ENCODE measurements around the gene HHIPL2. TPM values are rescaled to one million over a fixed set of nuclear protein-coding genes. Genes with fewer than 3 reads are reported as not detected.

HHIPL2 gene
- total RNA-seq, 3 donors from 2014 or later (not counting 1 experiment from before 2014, with no cell fraction given): 0.21 to 1.4 TPM; not detected in 1

- H3K27ac Mint-ChIP-seq: no peak overlapping the region
- DNase-seq: no peak
Measured at GRCh38 chr1:222583079-222583478, 35.2 kb upstream of the HHIPL2 start.

GRCh38 chr1:222582099-222582774 lies 34.3 kb upstream of the HHIPL2 start:
- Histone ChIP-seq H3K9me3 (ENCODE audit: control insufficient read depth, insufficient read depth, low read length) (no peaks in the 10 kb centered on the region), H3K36me3 (ENCODE audit: control insufficient read depth, insufficient read depth, low read length) (peaks cover 29% of the 10 kb centered on the region), H3K4me3 (ENCODE audit: low read length) (no peak overlapping the region), H3K4me1 (ENCODE audit: control insufficient read depth, insufficient read depth, low read length) (no peaks in the 10 kb centered on the region), H3K27me3 (ENCODE audit: control insufficient read depth, insufficient read depth, low read length) (no peaks in the 10 kb centered on the region), H3K27ac (ENCODE audit: low read length) (no peak overlapping the region)
- no peak for ATAC-seq
- no peak overlapping the region for H3K4me3 Mint-ChIP-seq
- intact Hi-C loops (cut with micrococcal nuclease): no loop called here
- H3K4me1 Mint-ChIP-seq: peaks cover 0 to 7% of the 10 kb centered on the region in 2 donors
- TF ChIP-seq CTCF (IDR thresholded peaks at IDR 0.05): no peak
- WGBS (ENCODE audit: insufficient coverage): 89% methylated on average over 3 of the region's 4 CpGs
- no peak overlapping the region for H3K27ac Mint-ChIP-seq
- no peaks in the 10 kb centered on the region for H3K27me3 Mint-ChIP-seq (ENCODE audit: low read depth in 2 of 2)
- H3K36me3 Mint-ChIP-seq: peaks cover 34% of the 10 kb centered on the region
- no peaks in the 10 kb centered on the region for H3K9me3 Mint-ChIP-seq
- DNase-seq: no peak

More at GRCh38 chr1:222583079-222583478, 35.2 kb upstream of the HHIPL2 start:
- H3K36me3 Mint-ChIP-seq: peaks cover 30% of the 10 kb centered on the region
- H3K27ac ChIP-seq (ENCODE audit: low read length): no peak overlapping the region
- no peak overlapping the region for H3K4me3 ChIP-seq (ENCODE audit: low read length)
- no peaks in the 10 kb centered on the region for H3K27me3 Mint-ChIP-seq (ENCODE audit: low read depth in 2 of 2)
- TF ChIP-seq CTCF (IDR thresholded peaks at IDR 0.05): no peak
- no peaks in the 10 kb centered on the region for H3K4me1 ChIP-seq (ENCODE audit: control insufficient read depth, insufficient read depth, low read length)
- H3K36me3 ChIP-seq (ENCODE audit: control insufficient read depth, insufficient read depth, low read length): peaks cover 28% of the 10 kb centered on the region
- H3K9me3 Mint-ChIP-seq: no peaks in the 10 kb centered on the region
- H3K9me3 ChIP-seq (ENCODE audit: control insufficient read depth, insufficient read depth, low read length): no peaks in the 10 kb centered on the region
- no peak overlapping the region for H3K4me3 Mint-ChIP-seq
- ATAC-seq: no peak
- no peaks in the 10 kb centered on the region for H3K27me3 ChIP-seq (ENCODE audit: control insufficient read depth, insufficient read depth, low read length)
- H3K4me1 Mint-ChIP-seq: peaks cover under 1 to 7% of the 10 kb centered on the region in 2 donors
- intact Hi-C loops (cut with micrococcal nuclease): no loop called here
- WGBS (ENCODE audit: insufficient coverage): 56% methylated on average over 5 of the region's 5 CpGs

- no peaks in the 10 kb centered on the region for H3K9me3 ChIP-seq (ENCODE audit: control insufficient read depth, insufficient read depth, low read length)
- H3K27ac ChIP-seq (ENCODE audit: low read length): no peak overlapping the region
- ATAC-seq: no peak
- no peak overlapping the region for H3K4me3 Mint-ChIP-seq
- H3K36me3 ChIP-seq (ENCODE audit: control insufficient read depth, insufficient read depth, low read length): peaks cover 38% of the 10 kb centered on the region
- WGBS (ENCODE audit: insufficient coverage): 89% methylated on average over 3 of the region's 3 CpGs
- H3K36me3 Mint-ChIP-seq: peaks cover 31% of the 10 kb centered on the region
- no peak overlapping the region for H3K4me3 ChIP-seq (ENCODE audit: low read length)
- H3K27me3 Mint-ChIP-seq (ENCODE audit: low read depth in 2 of 2): no peaks in the 10 kb centered on the region
- no peaks in the 10 kb centered on the region for H3K27me3 ChIP-seq (ENCODE audit: control insufficient read depth, insufficient read depth, low read length)
- intact Hi-C loops (cut with micrococcal nuclease): no loop called here
- H3K27ac Mint-ChIP-seq: no peak overlapping the region
- TF ChIP-seq CTCF (IDR thresholded peaks at IDR 0.05): no peak
- H3K4me1 ChIP-seq (ENCODE audit: control insufficient read depth, insufficient read depth, low read length): no peaks in the 10 kb centered on the region
- H3K9me3 Mint-ChIP-seq: no peaks in the 10 kb centered on the region
- no peak for DNase-seq
- H3K4me1 Mint-ChIP-seq: no peaks in the 10 kb centered on the region
Measured at GRCh38 chr1:222579316-222579715, 31.4 kb upstream of the HHIPL2 start.

GRCh38 chr1:222570837-222571236 lies 22.9 kb upstream of the HHIPL2 start:
- Mint-ChIP-seq H3K36me3 (peaks cover 31% of the 10 kb centered on the region), H3K27me3 (ENCODE audit: low read depth in 2 of 2) (no peaks in the 10 kb centered on the region), H3K4me1 (peaks cover 0 to 5% of the 10 kb centered on the region in 2 donors), H3K27ac (no peak overlapping the region), H3K9me3 (peaks cover 0 to 4% of the 10 kb centered on the region in 2 donors), H3K4me3 (no peak overlapping the region)
- ATAC-seq (no peak), DNase-seq (no peak)
- intact Hi-C loops (cut with micrococcal nuclease): no loop called here
- Histone ChIP-seq H3K4me1 (ENCODE audit: control insufficient read depth, insufficient read depth, low read length) (no peaks in the 10 kb centered on the region), H3K27ac (ENCODE audit: low read length) (no peak overlapping the region), H3K4me3 (ENCODE audit: low read length) (no peak overlapping the region), H3K9me3 (ENCODE audit: control insufficient read depth, insufficient read depth, low read length) (no peaks in the 10 kb centered on the region), H3K36me3 (ENCODE audit: control insufficient read depth, insufficient read depth, low read length) (peaks cover 50% of the 10 kb centered on the region), H3K27me3 (ENCODE audit: control insufficient read depth, insufficient read depth, low read length) (no peaks in the 10 kb centered on the region)
- WGBS (ENCODE audit: insufficient coverage): no CpG with 5 or more reads among the region's 1 CpG
- no peak for TF ChIP-seq CTCF (IDR thresholded peaks at IDR 0.05)

Data from natural killer cell (primary cell).